ENCODE data around the gene NRDE2. TPM values are rescaled to one million over a fixed set of nuclear protein-coding genes. Genes with fewer than 3 reads are reported as not detected.

The NRDE2 gene
- total and polyA plus RNA-seq, 2 experiments from 2014 or later = 7.9 to 13.1 TPM

- peaks cover 12% of the 10 kb centered on the region for H3K36me3 ChIP-seq
- TF ChIP-seq CTCF (IDR thresholded peaks at IDR 0.05; ENCODE audit: low read depth, low read length) = no peak
Observed at GRCh38 chr14:90305176-90305601, 26.6 kb downstream of the NRDE2 start.

GRCh38 chr14:90304502-90304901 lies 27.2 kb downstream of the NRDE2 start:
- Histone ChIP-seq H3K9me3 (ENCODE audit: low read depth) (no peaks in the 10 kb centered on the region), H3K36me3 (peaks cover 12% of the 10 kb centered on the region), H3K4me1 (ENCODE audit: low read depth) (peaks cover 12% of the 10 kb centered on the region), H3K27ac (no peak overlapping the region), H3K27me3 (no peaks in the 10 kb centered on the region), H3K4me3 (no peak overlapping the region)
- DNase-seq (ENCODE audit: low read depth in 1 of 2, low spot score in 1 of 2) = no peak
- no peak for TF ChIP-seq CTCF (IDR thresholded peaks at IDR 0.05; ENCODE audit: low read depth, low read length)

More at GRCh38 chr14:90305176-90305601, 26.6 kb downstream of the NRDE2 start:
- peaks cover 12% of the 10 kb centered on the region for H3K4me1 ChIP-seq (ENCODE audit: low read depth)
- H3K27ac ChIP-seq = no peak overlapping the region
- H3K4me3 ChIP-seq = no peak overlapping the region
- H3K27me3 ChIP-seq = no peaks in the 10 kb centered on the region
- DNase-seq (ENCODE audit: low read depth in 1 of 2, low spot score in 1 of 2) = no peak
- H3K9me3 ChIP-seq (ENCODE audit: low read depth) = no peaks in the 10 kb centered on the region

- Histone ChIP-seq H3K4me3 (no peak overlapping the region), H3K27me3 (no peaks in the 10 kb centered on the region), H3K9me3 (ENCODE audit: low read depth) (no peaks in the 10 kb centered on the region), H3K36me3 (peaks cover 12% of the 10 kb centered on the region), H3K4me1 (ENCODE audit: low read depth) (peaks cover 12% of the 10 kb centered on the region), H3K27ac (no peak overlapping the region)
- TF ChIP-seq CTCF (IDR thresholded peaks at IDR 0.05; ENCODE audit: low read depth, low read length) = no peak
- DNase-seq (ENCODE audit: low read depth in 1 of 2, low spot score in 1 of 2) = no peak
Observed at GRCh38 chr14:90303473-90303872, 28.3 kb downstream of the NRDE2 start.

GRCh38 chr14:90302529-90303303 lies 29.0 kb downstream of the NRDE2 start:
- no peak for TF ChIP-seq CTCF (IDR thresholded peaks at IDR 0.05; ENCODE audit: low read depth, low read length)
- H3K9me3 ChIP-seq (ENCODE audit: low read depth) = no peaks in the 10 kb centered on the region
- no peaks in the 10 kb centered on the region for H3K27me3 ChIP-seq
- peaks cover 12% of the 10 kb centered on the region for H3K4me1 ChIP-seq (ENCODE audit: low read depth)
- no peak overlapping the region for H3K4me3 ChIP-seq
- peak in 1 of 2 donors; percentile 16 for DNase-seq (ENCODE audit: low read depth in 1 of 2, low spot score in 1 of 2)
- H3K27ac ChIP-seq = no peak overlapping the region
- H3K36me3 ChIP-seq = peaks cover 12% of the 10 kb centered on the region

GRCh38 chr14:90301668-90302090 lies 30.1 kb downstream of the NRDE2 start:
- TF ChIP-seq CTCF (IDR thresholded peaks at IDR 0.05; ENCODE audit: low read depth, low read length) = peak; percentile 56
- no peak overlapping the region for H3K27ac ChIP-seq
- peak; percentile 30 to 78 for DNase-seq (ENCODE audit: low read depth in 1 of 2, low spot score in 1 of 2)
- peaks cover 12% of the 10 kb centered on the region for H3K4me1 ChIP-seq (ENCODE audit: low read depth)
- no peaks in the 10 kb centered on the region for H3K9me3 ChIP-seq (ENCODE audit: low read depth)
- H3K36me3 ChIP-seq = peaks cover 12% of the 10 kb centered on the region
- H3K27me3 ChIP-seq = no peaks in the 10 kb centered on the region
- H3K4me3 ChIP-seq = no peak overlapping the region
